ENCODE data around the gene TADA3. TPM values are rescaled to one million over a fixed set of nuclear protein-coding genes. Genes with fewer than 3 reads are reported as not detected.
A peak's percentile ranks its signal among the peaks of the same experiment; 100 is the strongest.

TADA3 gene
- total RNA-seq, 1 donor from 2014 or later = 69.6 TPM

- no peak overlapping the region for H3K4me3 Mint-ChIP-seq (ENCODE audit: unreplicated experiment)
- no peak for DNase-seq (ENCODE audit: low spot score)
- H3K9me3 Mint-ChIP-seq (ENCODE audit: low read depth) = no peaks in the 10 kb centered on the region
- peaks cover 32% of the 10 kb centered on the region for H3K36me3 Mint-ChIP-seq (ENCODE audit: low read depth)
- H3K4me1 Mint-ChIP-seq (ENCODE audit: low read depth) = peaks cover 19% of the 10 kb centered on the region
- TF ChIP-seq, protein P1, sequence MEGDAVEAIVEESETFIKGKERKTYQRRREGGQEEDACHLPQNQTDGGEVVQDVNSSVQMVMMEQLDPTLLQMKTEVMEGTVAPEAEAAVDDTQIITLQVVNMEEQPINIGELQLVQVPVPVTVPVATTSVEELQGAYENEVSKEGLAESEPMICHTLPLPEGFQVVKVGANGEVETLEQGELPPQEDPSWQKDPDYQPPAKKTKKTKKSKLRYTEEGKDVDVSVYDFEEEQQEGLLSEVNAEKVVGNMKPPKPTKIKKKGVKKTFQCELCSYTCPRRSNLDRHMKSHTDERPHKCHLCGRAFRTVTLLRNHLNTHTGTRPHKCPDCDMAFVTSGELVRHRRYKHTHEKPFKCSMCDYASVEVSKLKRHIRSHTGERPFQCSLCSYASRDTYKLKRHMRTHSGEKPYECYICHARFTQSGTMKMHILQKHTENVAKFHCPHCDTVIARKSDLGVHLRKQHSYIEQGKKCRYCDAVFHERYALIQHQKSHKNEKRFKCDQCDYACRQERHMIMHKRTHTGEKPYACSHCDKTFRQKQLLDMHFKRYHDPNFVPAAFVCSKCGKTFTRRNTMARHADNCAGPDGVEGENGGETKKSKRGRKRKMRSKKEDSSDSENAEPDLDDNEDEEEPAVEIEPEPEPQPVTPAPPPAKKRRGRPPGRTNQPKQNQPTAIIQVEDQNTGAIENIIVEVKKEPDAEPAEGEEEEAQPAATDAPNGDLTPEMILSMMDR (IDR thresholded peaks at IDR 0.05) = no peak
- no peaks in the 10 kb centered on the region for H3K27me3 Mint-ChIP-seq (ENCODE audit: low read depth)
- H3K27ac Mint-ChIP-seq (ENCODE audit: unreplicated experiment) = no peak overlapping the region
These were observed 55.4 kb downstream of the TADA3 start for GRCh38 chr3:9736831-9737230.

GRCh38 chr3:9732740-9733115 is 59.5 kb downstream of the TADA3 start:
- Mint-ChIP-seq H3K9me3 (ENCODE audit: low read depth) (no peaks in the 10 kb centered on the region), H3K36me3 (ENCODE audit: low read depth) (peaks cover 10% of the 10 kb centered on the region), H3K27ac (ENCODE audit: unreplicated experiment) (peak overlapping the region; percentile 68), H3K4me3 (ENCODE audit: unreplicated experiment) (peak overlapping the region; percentile 87), H3K4me1 (ENCODE audit: low read depth) (peaks cover 28% of the 10 kb centered on the region), H3K27me3 (ENCODE audit: low read depth) (no peaks in the 10 kb centered on the region)
- TF ChIP-seq, protein P1 (IDR thresholded peaks at IDR 0.05) = no peak
- DNase-seq (ENCODE audit: low spot score) = no peak

GRCh38 chr3:9732080-9732739 is 60.1 kb downstream of the TADA3 start:
- Mint-ChIP-seq H3K27ac (ENCODE audit: unreplicated experiment) (peak overlapping the region; percentile 68), H3K27me3 (ENCODE audit: low read depth) (peaks cover under 1% of the 10 kb centered on the region), H3K4me3 (ENCODE audit: unreplicated experiment) (peak overlapping the region; percentile 87), H3K36me3 (ENCODE audit: low read depth) (peaks cover 10% of the 10 kb centered on the region), H3K9me3 (ENCODE audit: low read depth) (no peaks in the 10 kb centered on the region), H3K4me1 (ENCODE audit: low read depth) (peaks cover 28% of the 10 kb centered on the region)
- TF ChIP-seq, protein P1 (IDR thresholded peaks at IDR 0.05) = no peak
- no peak for DNase-seq (ENCODE audit: low spot score)

GRCh38 chr3:9731206-9732079 is 60.8 kb downstream of the TADA3 start, which contains the start of gene BRPF1:
Gene BRPF1 (plus strand): TSS chr3:9731735. CDS start chr3:9734141, 2,406 bp downstream.
- Mint-ChIP-seq H3K27ac (ENCODE audit: unreplicated experiment) (peak within 1 kb of the TSS; percentile 99), H3K4me3 (ENCODE audit: unreplicated experiment) (peak within 1 kb of the TSS; percentile 87), H3K4me1 (ENCODE audit: low read depth) (peaks cover 28% of the 10 kb centered on the region), H3K27me3 (ENCODE audit: low read depth) (peaks cover 5% of the 10 kb centered on the region), H3K9me3 (ENCODE audit: low read depth) (no peaks in the 10 kb centered on the region), H3K36me3 (ENCODE audit: low read depth) (peaks cover 8% of the 10 kb centered on the region)
- TF ChIP-seq, protein P1 (IDR thresholded peaks at IDR 0.05) = peak; percentile 16
- DNase-seq (ENCODE audit: low spot score) = peak; percentile 99

GRCh38 chr3:9730657-9731205 is 61.5 kb downstream of the TADA3 start:
- Mint-ChIP-seq H3K36me3 (ENCODE audit: low read depth) (peaks cover 4% of the 10 kb centered on the region), H3K27ac (ENCODE audit: unreplicated experiment) (peak overlapping the region; percentile 95), H3K4me3 (ENCODE audit: unreplicated experiment) (peak overlapping the region; percentile 87), H3K9me3 (ENCODE audit: low read depth) (no peaks in the 10 kb centered on the region), H3K27me3 (ENCODE audit: low read depth) (peaks cover 8% of the 10 kb centered on the region), H3K4me1 (ENCODE audit: low read depth) (peaks cover 28% of the 10 kb centered on the region)
- TF ChIP-seq, protein P1 (IDR thresholded peaks at IDR 0.05) = no peak
- no peak for DNase-seq (ENCODE audit: low spot score)
